Activated CD8-positive, alpha-beta memory T cell treated with anti-CD3 and anti-CD28 coated beads for 48 hours (primary cell): ENCODE data around the gene SLC35G4.
"Not testable (repeated sequence)": the region's sequence is repeated elsewhere in the genome, so short reads cannot be mapped to it uniquely, and the experiment has no call there.

ENCODE experiments used
- DNase-seq, 3 experiments: peaks; one replicate each; pipeline ENCODE4 v3.0.0-alpha.2; 2020; ENCODE audit warnings: low read depth in 2 of 3, low spot score in 2 of 3

SLC35G4 gene

GRCh38 chr18:11613611-11614010, 4.2 kb downstream of the SLC35G4 start:
- not testable (repeated sequence) for DNase-seq

DNA sequence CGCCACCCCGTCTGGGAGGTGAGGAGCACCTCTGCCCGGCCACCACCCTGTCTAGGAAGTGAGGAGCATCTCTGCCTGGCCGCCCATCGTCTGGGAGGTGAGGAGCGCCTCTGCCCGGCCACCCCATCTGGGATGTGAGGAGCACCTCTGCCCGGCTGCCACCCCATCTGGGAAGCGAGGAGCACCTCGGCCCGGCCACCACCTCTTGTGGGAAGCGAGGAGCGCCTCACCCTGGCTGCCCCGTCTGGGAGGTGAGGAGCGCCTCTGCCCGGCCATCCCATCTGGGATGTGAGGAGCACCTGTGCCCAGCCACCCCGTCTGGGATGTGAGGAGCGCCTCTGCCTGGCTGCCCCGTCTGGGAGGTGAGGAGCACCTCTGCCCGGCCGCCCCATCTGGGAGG, 4.6 kb downstream of the SLC35G4 start:
- DNase-seq: not testable (repeated sequence)

DNA sequence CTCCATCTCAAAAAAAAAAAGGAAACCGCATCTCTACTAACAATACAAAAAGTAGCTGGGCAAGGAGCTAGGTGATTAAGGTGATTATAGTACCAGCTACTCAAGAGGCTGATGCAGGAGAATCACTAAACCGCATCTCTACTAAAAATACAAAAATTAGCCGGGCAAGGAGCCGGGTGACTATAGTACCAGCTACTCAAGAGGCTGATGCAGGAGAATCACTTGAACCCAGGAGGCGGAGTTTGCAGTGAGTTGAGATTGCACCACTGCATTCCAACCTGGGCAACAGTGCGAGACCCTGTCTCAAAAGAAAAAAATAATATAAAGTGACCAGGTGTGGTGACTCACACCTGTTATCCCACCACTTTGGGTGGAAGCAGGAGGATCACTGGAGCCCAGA, 5.6 kb downstream of the SLC35G4 start:
- DNase-seq: not testable (repeated sequence)

GRCh38 chr18:11647310-11647709, 37.9 kb downstream of the SLC35G4 start:
- not testable (repeated sequence) for DNase-seq

GRCh38 chr18:11647804-11648203, 38.4 kb downstream of the SLC35G4 start:
- DNase-seq: not testable (repeated sequence)

GRCh38 chr18:11649839-11650238, 40.4 kb downstream of the SLC35G4 start:
- no peak for DNase-seq

DNA sequence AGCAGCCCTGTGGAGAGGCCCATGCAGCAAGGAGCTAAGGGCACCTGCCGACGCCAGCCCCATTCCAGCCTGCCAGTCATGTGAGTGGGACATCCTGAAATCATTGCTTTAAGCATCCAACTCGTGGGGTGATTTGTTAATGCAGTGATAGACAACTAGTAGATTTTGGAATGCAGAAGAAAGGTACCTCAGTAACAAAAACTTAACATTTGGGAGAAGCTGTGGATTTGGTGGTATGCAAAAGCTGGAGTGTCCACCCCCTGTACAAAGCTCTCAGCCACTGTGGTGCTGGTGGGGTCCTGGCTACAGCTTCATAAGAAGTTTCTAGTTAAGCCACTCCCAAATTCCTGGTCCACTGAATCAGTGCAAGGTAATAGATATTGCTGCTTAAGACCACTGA, 42.5 kb downstream of the SLC35G4 start:
- no peak for DNase-seq

DNA sequence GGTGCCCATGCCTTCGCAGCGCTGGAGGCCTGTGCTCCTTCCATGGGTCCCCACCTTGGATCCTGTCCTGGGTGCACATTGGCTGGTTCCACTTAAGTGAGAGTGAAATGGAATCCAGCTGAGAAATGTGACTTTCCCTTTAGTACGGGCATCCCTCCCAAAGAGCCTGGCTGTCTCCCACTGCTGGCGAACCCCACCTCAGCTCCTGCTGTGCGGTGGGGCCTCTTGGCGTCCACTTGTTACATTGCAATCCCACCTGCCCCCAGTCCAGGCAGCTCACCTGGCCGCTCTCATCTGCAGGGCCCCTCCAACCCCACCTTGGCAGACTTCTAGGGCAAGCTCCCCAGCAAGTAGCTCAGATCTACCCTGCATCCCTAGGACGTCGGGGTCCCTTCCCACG, 44.1 kb downstream of the SLC35G4 start:
- no peak for DNase-seq

DNA sequence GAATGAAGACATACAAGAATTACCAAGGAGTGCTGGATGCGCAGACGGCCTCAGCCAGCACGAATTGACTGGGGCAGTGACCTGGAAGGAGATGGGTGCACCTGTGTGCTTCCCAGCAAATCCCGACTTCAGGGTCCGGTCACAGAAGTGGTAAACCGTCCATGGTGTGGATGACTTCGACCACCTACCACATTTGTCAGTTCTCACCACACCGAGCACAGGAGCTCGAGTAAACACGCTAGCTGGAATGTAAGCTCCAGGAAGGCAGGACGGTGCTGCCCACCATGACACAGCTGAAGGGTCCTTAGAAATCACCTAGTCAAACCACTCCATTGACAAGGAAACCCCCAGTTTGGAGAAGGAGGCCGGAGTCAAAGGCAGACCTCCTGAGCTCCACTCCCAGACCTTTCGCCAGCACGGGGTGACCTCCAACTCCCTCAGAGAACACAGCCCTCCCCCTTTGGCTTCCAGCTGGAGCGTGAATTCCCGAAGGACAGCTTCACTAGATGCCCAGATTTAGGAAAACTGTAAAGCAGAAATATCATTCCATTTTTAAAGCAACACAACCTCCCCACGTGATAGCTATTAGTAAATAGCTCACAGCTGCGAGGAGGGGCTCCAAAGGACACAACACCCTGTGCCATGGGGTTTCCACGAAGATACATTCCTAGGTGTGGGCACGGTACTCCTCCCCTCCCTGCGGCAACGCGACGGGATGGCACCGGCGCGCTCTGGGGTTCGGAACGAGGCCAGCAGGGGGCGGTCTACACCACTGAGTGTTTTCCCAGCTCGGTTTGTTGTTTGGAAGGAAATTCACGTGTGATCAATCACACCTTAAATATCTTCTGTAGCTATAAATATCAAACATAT, 45.6 kb downstream of the SLC35G4 start:
- peak; percentile 4 to 36 (median 7) for DNase-seq

DNA sequence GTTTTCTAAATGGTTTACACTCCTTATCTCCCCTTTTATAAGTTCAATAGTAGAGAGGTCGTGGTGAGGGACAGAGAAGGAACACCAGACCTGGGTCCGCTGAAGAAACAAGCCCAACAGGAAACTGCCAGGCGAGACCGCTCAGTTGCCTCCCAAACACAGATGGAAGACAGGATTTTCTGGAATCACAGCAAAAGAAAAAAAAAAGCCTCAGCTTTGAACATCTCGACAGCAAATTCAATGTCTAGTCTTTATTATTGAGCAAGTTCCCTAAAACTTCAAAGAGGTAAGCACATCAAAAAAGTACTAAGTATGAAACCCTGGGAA, 46.2 kb downstream of the SLC35G4 start:
- no peak for DNase-seq

- DNase-seq: no peak
These were observed 47.8 kb downstream of the SLC35G4 start for GRCh38 chr18:11657152-11657551.

DNA sequence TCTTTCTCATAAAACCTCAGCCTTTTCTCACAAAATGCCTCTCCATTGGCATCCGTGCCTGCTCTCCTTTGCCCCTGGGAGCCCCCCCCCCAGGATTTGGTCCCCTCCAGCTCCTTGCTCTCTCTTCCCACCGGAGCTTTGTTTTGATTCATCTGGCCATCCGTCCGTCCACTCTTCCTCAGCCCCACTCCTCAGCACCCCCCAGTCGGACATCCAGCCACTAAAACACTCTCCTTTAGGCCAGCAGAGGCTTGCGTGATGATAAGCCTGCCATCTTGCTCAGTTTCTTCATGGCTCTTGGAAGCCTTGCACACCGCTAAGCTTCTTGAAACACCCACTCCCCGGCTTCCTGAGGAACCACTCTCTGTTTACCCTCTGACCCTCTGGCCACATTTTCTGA, 48.2 kb downstream of the SLC35G4 start:
- no peak for DNase-seq

DNA sequence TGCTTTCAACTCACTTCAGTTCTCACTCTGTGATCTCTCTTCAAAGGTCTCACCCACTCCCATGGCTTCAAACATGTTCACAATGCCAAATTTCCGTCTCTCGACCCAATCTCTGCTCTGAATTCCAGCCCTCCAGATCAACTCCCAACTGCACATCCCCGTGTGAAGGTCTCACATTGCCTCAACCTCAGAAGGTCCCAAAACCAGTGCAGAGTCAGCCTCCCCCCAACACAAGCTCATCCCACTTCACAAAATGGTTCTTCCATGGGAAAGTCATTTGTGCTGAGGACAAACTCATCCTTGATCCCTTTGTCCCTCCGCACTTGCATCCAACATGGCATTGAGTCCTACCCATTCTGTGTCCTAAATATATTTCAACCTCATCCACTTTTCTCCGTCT, 48.6 kb downstream of the SLC35G4 start:
- DNase-seq: no peak

DNA sequence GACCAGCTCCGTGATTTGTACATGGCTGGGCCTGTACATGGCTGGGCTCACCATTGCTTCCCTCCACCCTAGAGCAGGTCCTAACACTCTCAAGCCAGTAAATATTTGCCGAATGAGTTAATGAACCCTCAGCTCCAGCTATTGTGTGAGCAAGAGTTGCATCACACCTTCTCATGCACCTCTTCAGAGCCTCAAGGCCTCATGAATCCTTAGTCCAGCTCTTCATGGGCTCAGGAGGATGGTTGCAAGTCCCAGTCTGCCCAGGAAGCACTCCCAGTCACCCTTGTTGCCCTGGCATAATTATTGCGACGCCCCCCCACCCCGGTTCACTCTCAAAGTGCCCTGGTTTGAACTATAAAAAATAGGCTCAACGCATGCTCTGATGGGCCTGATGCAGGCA, 49.6 kb downstream of the SLC35G4 start:
- no peak for DNase-seq
